Gastroesophageal sphincter (tissue), 4 donors: ENCODE results near the gene MPZL1. TPM values are rescaled to one million over a fixed set of nuclear protein-coding genes. Genes with fewer than 3 reads are reported as not detected.

Experiments used
- ATAC-seq: fragments of 150-250 bp; one replicate; pipeline ENCODE4 v1.9.1; 2016; ENCODE audit warnings: mild to moderate bottlenecking, moderate library complexity
- H3K27ac ChIP-seq, 4 donors: fragments of 200-600 bp; sonication (generic) in 3 of 4; 1 replicate in 3 of 4; 2 replicates in 1 of 4; pipeline ENCODE4 v1.5.1; 2016 to 2019
- H3K27me3 ChIP-seq: fragments of 200-600 bp; sonication (generic); one replicate; pipeline ENCODE4 v1.5.1; 2019
- H3K36me3 ChIP-seq, 2 donors: fragments of 200-600 bp; sonication (generic); one replicate each; pipeline ENCODE4 v1.5.1; 2019; ENCODE audit warnings: control low read depth in 1 of 2
- H3K4me1 ChIP-seq, 3 donors: fragments of 200-600 bp; sonication (generic); 1 replicate in 2 of 3; 2 replicates in 1 of 3; pipeline ENCODE4 v1.5.1; 2016 to 2019; ENCODE audit warnings: control low read depth in 2 of 3
- H3K4me3 ChIP-seq, 2 donors: fragments of 200-600 bp; sonication (generic); one replicate each; pipeline ENCODE4 v1.5.1; 2019; ENCODE audit warnings: mild to moderate bottlenecking in 1 of 2, moderate library complexity in 1 of 2
- H3K9me3 ChIP-seq, 3 donors: fragments of 200-600 bp; sonication (generic); one replicate each; pipeline ENCODE4 v1.5.1; 2017 to 2019; ENCODE audit warnings: control low read depth in 2 of 3
- EP300 ChIP-seq: sonication (generic); formaldehyde crosslinking; IDR thresholded peaks from one replicate; pipeline ENCODE4 v1.6.1; 2017; ENCODE audit warnings: antibody characterized with exemption, mild to moderate bottlenecking
- POLR2A ChIP-seq, 2 donors: fragments of 450-650 bp; IDR thresholded peaks; one replicate each; pipeline ENCODE4 v1.6.1; 2017; ENCODE audit warnings: antibody characterized with exemption in 2 of 2, mild to moderate bottlenecking in 2 of 2, moderate library complexity in 1 of 2
- POLR2AphosphoS5 ChIP-seq: sonication (generic); formaldehyde crosslinking; IDR thresholded peaks from one replicate; pipeline ENCODE4 v1.6.1; 2017; ENCODE audit warnings: antibody characterized with exemption
- WGBS, 2 donors: methylation state at CpG; one replicate each; pipeline ENCODE4 v1.1.5; 2018; ENCODE audit warnings: low coverage in 1 of 2; 5-methylcytosine and 5-hydroxymethylcytosine counted together
- total RNA-seq, 4 donors: library from RNA; depleted of rRNA; stranded (reverse); fragments of >200 nt; gene quantifications; one replicate each; pipeline ENCODE4 v1.1.0, GENCODE V29; 2016
- TF ChIP-seq, protein P1 (sequence below), 4 experiments: fragments of 200-600 bp in 2 of 4; fragments of 450-650 bp in 2 of 4; sonication (generic) in 1 of 4; IDR thresholded peaks; one replicate each; pipeline ENCODE4 v1.5.1; 2017 to 2019; ENCODE audit warnings: antibody characterized with exemption in 4 of 4, mild to moderate bottlenecking in 2 of 4, moderate library complexity in 2 of 4

Gene MPZL1
- total RNA-seq, 4 donors from 2014 or later = 83.7 to 127 (median 95.8) TPM

DNA sequence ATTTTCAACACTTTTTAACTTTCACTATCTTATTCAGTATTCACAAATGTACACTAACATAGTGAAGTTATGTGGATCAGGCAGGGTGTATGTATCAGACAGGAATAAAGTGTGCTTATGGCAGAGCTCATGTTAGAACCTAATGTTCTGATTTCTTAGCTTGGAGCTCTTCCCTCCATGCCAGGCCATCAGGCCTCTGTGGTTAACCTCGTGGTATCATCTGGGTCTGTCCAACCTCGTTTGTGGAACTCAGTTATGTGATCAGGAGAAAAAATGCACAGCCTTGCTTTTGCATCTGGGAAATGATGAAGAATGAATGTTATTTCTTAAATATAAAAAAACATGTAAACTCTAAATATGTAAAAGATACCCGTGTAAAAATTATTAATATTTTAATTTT lies 86.9 kb downstream of the MPZL1 start:
- 71 to 76% methylated on average over 3 of the region's 3 CpGs for WGBS, 2 donors
- no peaks in the 10 kb centered on the region for H3K36me3 ChIP-seq
- no peaks in the 10 kb centered on the region for H3K27me3 ChIP-seq
- peaks cover 0 to 11% (median 0%) of the 10 kb centered on the region in 3 donors for H3K9me3 ChIP-seq
- H3K4me1 ChIP-seq = peaks cover 0 to 12% (median 0%) of the 10 kb centered on the region in 3 donors
- TF ChIP-seq EP300 = no peak
- TF ChIP-seq POLR2A (IDR thresholded peaks at IDR 0.05) = no peak
- H3K27ac ChIP-seq = no peak overlapping the region
- ATAC-seq = no peak
- no peak overlapping the region for H3K4me3 ChIP-seq

DNA sequence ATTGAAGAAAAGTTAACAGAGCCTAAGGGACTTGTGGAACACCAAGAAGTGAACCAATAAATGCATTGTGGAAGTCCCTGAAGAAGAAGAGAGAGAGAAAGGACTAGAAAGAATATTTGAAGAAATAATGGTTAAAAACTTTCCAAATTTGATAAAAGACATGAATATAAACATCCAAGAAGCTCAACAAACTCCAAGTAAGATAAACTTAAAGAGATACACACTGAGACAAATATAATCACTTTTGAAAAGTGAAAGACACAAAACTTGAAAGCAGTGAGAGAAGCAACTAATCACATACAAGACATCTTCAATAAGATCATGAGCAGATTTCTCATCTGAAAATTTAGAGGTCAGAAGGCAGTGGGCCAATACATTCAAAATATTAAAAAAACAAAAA lies 91.2 kb downstream of the MPZL1 start:
- H3K4me3 ChIP-seq = no peak overlapping the region
- no peaks in the 10 kb centered on the region for H3K4me1 ChIP-seq
- no peak for ATAC-seq
- H3K27me3 ChIP-seq = no peaks in the 10 kb centered on the region
- TF ChIP-seq EP300 = no peak
- TF ChIP-seq, protein P1, sequence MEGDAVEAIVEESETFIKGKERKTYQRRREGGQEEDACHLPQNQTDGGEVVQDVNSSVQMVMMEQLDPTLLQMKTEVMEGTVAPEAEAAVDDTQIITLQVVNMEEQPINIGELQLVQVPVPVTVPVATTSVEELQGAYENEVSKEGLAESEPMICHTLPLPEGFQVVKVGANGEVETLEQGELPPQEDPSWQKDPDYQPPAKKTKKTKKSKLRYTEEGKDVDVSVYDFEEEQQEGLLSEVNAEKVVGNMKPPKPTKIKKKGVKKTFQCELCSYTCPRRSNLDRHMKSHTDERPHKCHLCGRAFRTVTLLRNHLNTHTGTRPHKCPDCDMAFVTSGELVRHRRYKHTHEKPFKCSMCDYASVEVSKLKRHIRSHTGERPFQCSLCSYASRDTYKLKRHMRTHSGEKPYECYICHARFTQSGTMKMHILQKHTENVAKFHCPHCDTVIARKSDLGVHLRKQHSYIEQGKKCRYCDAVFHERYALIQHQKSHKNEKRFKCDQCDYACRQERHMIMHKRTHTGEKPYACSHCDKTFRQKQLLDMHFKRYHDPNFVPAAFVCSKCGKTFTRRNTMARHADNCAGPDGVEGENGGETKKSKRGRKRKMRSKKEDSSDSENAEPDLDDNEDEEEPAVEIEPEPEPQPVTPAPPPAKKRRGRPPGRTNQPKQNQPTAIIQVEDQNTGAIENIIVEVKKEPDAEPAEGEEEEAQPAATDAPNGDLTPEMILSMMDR (IDR thresholded peaks at IDR 0.05) = no peak
- TF ChIP-seq POLR2AphosphoS5 = no peak
- TF ChIP-seq POLR2A (IDR thresholded peaks at IDR 0.05) = no peak
- H3K27ac ChIP-seq = no peak overlapping the region
- no peaks in the 10 kb centered on the region for H3K36me3 ChIP-seq
- H3K9me3 ChIP-seq = peaks cover 0 to 29% (median 0%) of the 10 kb centered on the region in 3 donors

DNA sequence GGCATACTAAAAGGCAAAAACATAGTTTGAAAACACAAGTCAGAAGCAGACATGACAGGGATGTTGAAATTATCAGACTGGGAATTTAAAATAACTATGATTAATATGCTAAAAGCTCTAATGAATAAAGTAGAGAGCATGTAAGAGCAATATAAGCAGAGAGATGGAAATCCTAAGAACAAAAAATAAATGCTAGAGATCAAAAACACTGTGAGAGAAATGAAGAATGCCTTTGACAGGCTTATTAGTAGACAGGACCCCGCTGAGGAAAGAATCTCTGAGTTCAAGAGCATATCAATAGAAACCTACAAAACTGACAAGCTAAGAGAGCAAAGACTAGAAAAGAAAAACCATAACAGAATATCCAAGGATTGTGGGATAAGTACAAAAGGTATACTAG lies 93.9 kb downstream of the MPZL1 start:
- no peak for TF ChIP-seq POLR2A (IDR thresholded peaks at IDR 0.05)
- TF ChIP-seq POLR2AphosphoS5 = no peak
- TF ChIP-seq, protein P1 (IDR thresholded peaks at IDR 0.05) = no peak
- TF ChIP-seq EP300 = no peak
- peaks cover 0 to 29% (median 0%) of the 10 kb centered on the region in 3 donors for H3K9me3 ChIP-seq
- H3K4me3 ChIP-seq = no peak overlapping the region
- peaks cover 0 to 11% (median 3%) of the 10 kb centered on the region in 3 donors for H3K4me1 ChIP-seq
- H3K36me3 ChIP-seq = no peaks in the 10 kb centered on the region
- 74 to 100% methylated on average over 1 of the region's 1 CpG for WGBS, 2 donors
- no peaks in the 10 kb centered on the region for H3K27me3 ChIP-seq
- no peak overlapping the region for H3K27ac ChIP-seq
- no peak for ATAC-seq

DNA sequence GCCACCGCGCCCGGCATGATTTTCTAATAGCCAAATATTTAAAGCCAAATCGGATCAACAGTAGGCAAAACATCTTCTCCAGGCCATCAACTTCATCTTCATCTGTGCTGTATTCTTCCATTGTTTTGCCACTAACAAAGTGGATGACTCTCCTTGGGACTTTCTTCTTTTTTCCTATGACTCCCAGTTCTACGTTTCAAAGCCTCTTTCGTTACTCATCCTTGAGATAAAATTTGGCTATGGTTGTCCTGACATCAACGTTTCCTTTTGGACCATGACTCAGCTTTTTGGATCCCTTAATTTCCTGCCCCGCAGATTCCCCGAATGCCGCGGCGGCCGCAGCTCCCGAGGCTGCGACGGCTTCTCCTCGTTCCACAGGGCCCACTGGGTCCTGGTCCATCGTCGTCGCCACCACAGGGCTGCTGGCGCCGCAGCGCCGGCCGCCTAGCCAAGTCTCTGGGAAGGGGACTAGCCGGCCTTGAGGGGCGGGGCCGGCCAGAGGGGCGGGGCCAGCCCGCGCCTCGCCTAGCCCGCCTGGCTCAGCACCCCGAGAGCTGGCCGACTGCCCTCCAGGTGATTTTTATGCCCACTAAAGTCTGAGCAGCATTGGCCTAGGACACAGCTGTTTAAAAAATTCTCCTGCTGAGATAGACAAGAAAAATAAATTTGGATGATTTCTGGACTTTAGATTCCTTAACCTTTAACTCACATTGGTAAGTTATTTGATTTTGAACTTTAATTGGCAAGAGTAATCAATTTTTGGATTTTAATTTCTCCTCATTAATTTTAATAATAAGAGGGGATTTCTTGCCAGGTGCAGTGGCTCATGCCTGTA lies 98.3 kb downstream of the MPZL1 start:
- peaks cover 0 to 11% (median 3%) of the 10 kb centered on the region in 3 donors for H3K4me1 ChIP-seq
- H3K4me3 ChIP-seq = peak overlapping the region; percentile 49 to 56
- 0 to 20% methylated on average over 3 to 17 of the region's 35 CpGs for WGBS, 2 donors
- ATAC-seq = peak; percentile 93
- TF ChIP-seq EP300 (no peak), POLR2AphosphoS5 (peak; percentile 88)
- no peaks in the 10 kb centered on the region for H3K36me3 ChIP-seq
- H3K27me3 ChIP-seq = no peaks in the 10 kb centered on the region
- peak overlapping the region; percentile 62 to 87 (median 82) for H3K27ac ChIP-seq
- peaks cover 0 to 14% (median 0%) of the 10 kb centered on the region in 3 donors for H3K9me3 ChIP-seq

DNA sequence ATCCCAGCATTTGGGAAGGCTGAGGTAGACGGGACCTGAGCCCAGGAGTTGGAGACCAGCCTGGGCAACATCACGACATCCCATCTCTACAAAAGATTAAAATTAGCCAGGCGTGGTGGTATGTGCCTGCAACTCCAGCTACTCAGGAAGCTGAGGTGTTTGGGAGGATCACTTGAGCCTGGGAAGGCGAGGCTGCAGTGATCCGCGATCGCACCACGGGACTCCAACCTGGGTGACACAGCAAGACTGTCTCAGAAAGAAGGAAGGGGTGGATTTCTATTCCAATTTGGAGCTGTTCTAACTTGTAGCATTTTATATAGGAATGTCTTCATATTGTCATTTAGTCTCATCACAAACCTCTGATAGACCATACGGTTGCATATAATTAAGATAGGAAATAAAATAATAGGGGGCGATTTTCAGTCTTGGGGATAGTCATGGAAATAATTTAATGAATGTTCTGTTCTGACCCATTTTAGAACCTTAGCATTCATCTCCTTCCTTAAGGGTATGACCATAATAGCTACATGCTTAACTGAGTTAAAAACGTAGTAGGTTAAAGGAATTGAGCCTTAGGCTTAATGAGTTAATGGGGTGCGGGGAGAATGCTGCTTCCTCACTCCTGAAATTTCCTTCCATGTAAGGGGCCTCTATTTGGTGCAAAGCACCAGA lies 99.0 kb downstream of the MPZL1 start:
- H3K27me3 ChIP-seq = no peaks in the 10 kb centered on the region
- H3K4me1 ChIP-seq = peaks cover 0 to 11% (median 3%) of the 10 kb centered on the region in 3 donors
- no peaks in the 10 kb centered on the region for H3K36me3 ChIP-seq
- H3K4me3 ChIP-seq = no peak overlapping the region
- H3K9me3 ChIP-seq = peaks cover 0 to 6% (median 0%) of the 10 kb centered on the region in 3 donors
- TF ChIP-seq, protein P1 (IDR thresholded peaks at IDR 0.05) = no peak
- no peak for TF ChIP-seq POLR2A (IDR thresholded peaks at IDR 0.05)
- TF ChIP-seq POLR2AphosphoS5 = no peak
- no peak for TF ChIP-seq EP300
- no peak for ATAC-seq
- WGBS, 2 donors = 87 to 90% methylated on average over 9 to 11 of the region's 12 CpGs
- H3K27ac ChIP-seq = peak overlapping the region in 3 of 4 donors; percentile 81 to 87 (median 84)
